Astrocyte (in vitro differentiated cells and primary cell): ENCODE data around the gene RNU6-1.

Source experiments
- CTCF ChIP-seq: IDR thresholded peaks from 2 replicates; pipeline ENCODE4 v1.5.1; 2011; ENCODE audit warnings: low read depth, mild to moderate bottlenecking, inconsistent platforms, low read length, moderate library complexity; ENCODE audit not compliant: insufficient read depth
- EZH2 ChIP-seq: IDR thresholded peaks from 2 replicates; pipeline ENCODE4 v1.6.1; 2012; ENCODE audit warnings: mild to moderate bottlenecking, low read length, inconsistent platforms; ENCODE audit not compliant: insufficient read depth

GRCh38 chr15:67821784-67822440, 17.9 kb downstream of the RNU6-1 start:
- TF ChIP-seq CTCF (no peak), EZH2 (no peak)
